NB4 (cell line): ENCODE results near the gene TLR7.

ENCODE experiments used
- POLR2A ChIP-seq: IDR thresholded peaks from 2 replicates; pipeline ENCODE4 v1.6.1; 2011; ENCODE audit warnings: mild to moderate bottlenecking; ENCODE audit not compliant: insufficient read length; ENCODE audit errors: extremely low read depth
- TF ChIP-seq, protein P1 (sequence below): IDR thresholded peaks from one replicate; pipeline ENCODE4 v1.5.1; 2012; ENCODE audit warnings: low read depth, low read length
- TF ChIP-seq, protein P2 (sequence below): IDR thresholded peaks from 2 replicates; pipeline ENCODE4 v1.6.1; 2011; ENCODE audit warnings: low read depth, low read length

DNA sequence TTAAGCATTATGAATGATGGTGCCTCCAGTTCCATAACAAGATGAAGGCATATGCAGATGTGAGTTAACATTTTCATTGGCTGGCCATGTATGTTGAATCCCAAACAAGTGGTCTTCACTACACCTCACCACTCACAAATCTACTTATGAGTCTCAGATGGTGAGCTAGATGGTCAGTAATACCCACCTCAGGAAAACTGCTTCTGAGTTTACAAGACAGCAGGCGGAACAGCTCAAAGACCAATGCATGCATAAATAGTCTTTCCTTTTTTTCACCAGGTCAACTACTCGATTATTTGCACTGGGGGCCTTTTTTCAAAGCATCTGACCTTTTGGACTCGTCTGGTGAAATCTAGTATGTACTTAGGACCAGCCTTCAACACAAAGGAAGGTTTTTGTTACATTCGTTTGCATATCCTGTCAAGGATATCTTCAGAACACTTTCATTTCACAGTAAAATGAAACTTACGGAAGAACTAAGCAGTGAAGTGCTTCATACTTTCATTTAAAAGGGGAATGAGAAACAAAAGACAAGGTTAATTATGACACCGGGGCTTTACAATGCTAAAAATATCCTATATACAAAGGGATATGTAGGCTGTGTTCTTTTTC lies 23.1 kb upstream of the TLR7 start:
- TF ChIP-seq, protein P1, sequence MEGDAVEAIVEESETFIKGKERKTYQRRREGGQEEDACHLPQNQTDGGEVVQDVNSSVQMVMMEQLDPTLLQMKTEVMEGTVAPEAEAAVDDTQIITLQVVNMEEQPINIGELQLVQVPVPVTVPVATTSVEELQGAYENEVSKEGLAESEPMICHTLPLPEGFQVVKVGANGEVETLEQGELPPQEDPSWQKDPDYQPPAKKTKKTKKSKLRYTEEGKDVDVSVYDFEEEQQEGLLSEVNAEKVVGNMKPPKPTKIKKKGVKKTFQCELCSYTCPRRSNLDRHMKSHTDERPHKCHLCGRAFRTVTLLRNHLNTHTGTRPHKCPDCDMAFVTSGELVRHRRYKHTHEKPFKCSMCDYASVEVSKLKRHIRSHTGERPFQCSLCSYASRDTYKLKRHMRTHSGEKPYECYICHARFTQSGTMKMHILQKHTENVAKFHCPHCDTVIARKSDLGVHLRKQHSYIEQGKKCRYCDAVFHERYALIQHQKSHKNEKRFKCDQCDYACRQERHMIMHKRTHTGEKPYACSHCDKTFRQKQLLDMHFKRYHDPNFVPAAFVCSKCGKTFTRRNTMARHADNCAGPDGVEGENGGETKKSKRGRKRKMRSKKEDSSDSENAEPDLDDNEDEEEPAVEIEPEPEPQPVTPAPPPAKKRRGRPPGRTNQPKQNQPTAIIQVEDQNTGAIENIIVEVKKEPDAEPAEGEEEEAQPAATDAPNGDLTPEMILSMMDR: no peak
- TF ChIP-seq, protein P2, sequence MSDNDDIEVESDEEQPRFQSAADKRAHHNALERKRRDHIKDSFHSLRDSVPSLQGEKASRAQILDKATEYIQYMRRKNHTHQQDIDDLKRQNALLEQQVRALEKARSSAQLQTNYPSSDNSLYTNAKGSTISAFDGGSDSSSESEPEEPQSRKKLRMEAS: no peak
- TF ChIP-seq POLR2A: no peak
